OCI-LY1 (cell line): ENCODE measurements around the gene C16orf74.

Source experiments
- H2AFZ ChIP-seq: fragments of 200-600 bp; sonication (generic), shearing (Covaris generic); 2 replicates; pipeline ENCODE4 v1.6.0; 2014; ENCODE audit warnings: antibody characterized with exemption, mild to moderate bottlenecking, low read length
- H3F3A ChIP-seq: fragments of 200-600 bp; sonication (generic), shearing (Covaris generic); 2 replicates; pipeline ENCODE4 v1.6.0; 2014; ENCODE audit warnings: mild to moderate bottlenecking, antibody characterized with exemption, low read length, moderate library complexity; ENCODE audit not compliant: insufficient read depth
- H3K27ac ChIP-seq: fragments of 200-600 bp; sonication (generic); 2 replicates; pipeline ENCODE4 v1.5.1; 2014; ENCODE audit warnings: low read length, mixed run types, mild to moderate bottlenecking, low read depth; ENCODE audit not compliant: poor library complexity, severe bottlenecking
- H3K27me3 ChIP-seq: fragments of 200-600 bp; sonication (generic); 2 replicates; pipeline ENCODE4 v1.6.0; 2014; ENCODE audit warnings: antibody characterized with exemption, mild to moderate bottlenecking, low read length, moderate library complexity; ENCODE audit not compliant: insufficient read depth
- H3K36me3 ChIP-seq: fragments of 200-600 bp; sonication (generic); 2 replicates; pipeline ENCODE4 v1.6.1; 2014; ENCODE audit warnings: mild to moderate bottlenecking, antibody characterized with exemption, low read length, moderate library complexity, mixed read lengths; ENCODE audit not compliant: insufficient read depth
- H3K4me1 ChIP-seq: fragments of 200-600 bp; sonication (generic); 2 replicates; pipeline ENCODE4 v1.5.1; 2014; ENCODE audit warnings: mild to moderate bottlenecking, low read length, moderate library complexity; ENCODE audit not compliant: insufficient read depth, severe bottlenecking
- H3K4me2 ChIP-seq: fragments of 200-600 bp; sonication (generic), shearing (Covaris generic); 2 replicates; pipeline ENCODE4 v1.6.1; 2014; ENCODE audit warnings: low read length
- H3K4me3 ChIP-seq: fragments of 200-600 bp; sonication (generic); 2 replicates; pipeline ENCODE4 v1.5.1; 2014; ENCODE audit warnings: low read length, low read depth, mild to moderate bottlenecking, mixed read lengths; ENCODE audit not compliant: poor library complexity, severe bottlenecking
- H3K79me2 ChIP-seq: fragments of 200-600 bp; shearing (Covaris generic); 2 replicates; pipeline ENCODE4 v1.6.1; 2016; ENCODE audit warnings: mixed run types, low read length, mixed read lengths; ENCODE audit not compliant: insufficient read depth
- H3K9ac ChIP-seq: fragments of 200-600 bp; sonication (generic), shearing (Covaris generic); 2 replicates; pipeline ENCODE4 v1.6.1; 2014; ENCODE audit warnings: mild to moderate bottlenecking, low read length, mixed read lengths
- H3K9me2 ChIP-seq: fragments of 200-600 bp; sonication (generic), shearing (Covaris generic); 2 replicates; pipeline ENCODE4 v1.6.1; 2014; ENCODE audit warnings: low read depth, mild to moderate bottlenecking, low read length, mixed read lengths
- H3K9me3 ChIP-seq: fragments of 200-600 bp; shearing (Covaris generic); 2 replicates; pipeline ENCODE4 v1.6.1; 2014; ENCODE audit warnings: low read length, mixed read lengths
- H4K20me1 ChIP-seq: fragments of 200-600 bp; sonication (generic), shearing (Covaris generic); 2 replicates; pipeline ENCODE4 v1.6.0; 2016; ENCODE audit warnings: mild to moderate bottlenecking, low read length; ENCODE audit not compliant: insufficient read depth
- CTCF ChIP-seq: fragments of 200-600 bp; sonication (generic), shearing (Covaris generic); IDR thresholded peaks from 2 replicates; pipeline ENCODE4 v1.5.1; 2017; ENCODE audit warnings: mild to moderate bottlenecking, antibody characterized with exemption, low read length, moderate library complexity, mixed read lengths
- EZH2 ChIP-seq: fragments of 200-600 bp; sonication (generic), shearing (Covaris generic); IDR thresholded peaks from 2 replicates; pipeline ENCODE4 v1.8.0; 2017; ENCODE audit warnings: borderline replicate concordance, mixed run types, mild to moderate bottlenecking, antibody characterized with exemption, low read length, moderate library complexity, mixed read lengths

Gene C16orf74

GRCh38 chr16:85735946-85736345 lies 14.9 kb downstream of the C16orf74 start:
- Histone ChIP-seq H3K36me3 (no peaks in the 10 kb centered on the region), H3K79me2 (no peaks in the 10 kb centered on the region), H3K4me1 (peaks cover 38% of the 10 kb centered on the region), H3K27ac (peak overlapping the region; percentile 88), H3K27me3 (no peaks in the 10 kb centered on the region), H4K20me1 (no peaks in the 10 kb centered on the region), H3K4me3 (no peak overlapping the region), H3K9ac (peak overlapping the region; percentile 8; the same call in 1 of the 2 replicates), H3K4me2 (peak overlapping the region; percentile 44), H3F3A (peaks cover 9% of the 10 kb centered on the region), H3K9me3 (no peaks in the 10 kb centered on the region), H3K9me2 (no peaks in the 10 kb centered on the region), H2AFZ (no peak overlapping the region)
- no peak for TF ChIP-seq CTCF
- TF ChIP-seq EZH2, result no peak

- Histone ChIP-seq H3F3A (peaks cover 9% of the 10 kb centered on the region), H3K4me1 (peaks cover 38% of the 10 kb centered on the region), H3K27me3 (no peaks in the 10 kb centered on the region), H3K27ac (peak overlapping the region; percentile 88), H3K9me2 (no peaks in the 10 kb centered on the region), H3K9ac (no peak overlapping the region; the same call in 1 of the 2 replicates), H3K4me3 (peak overlapping the region; percentile 34), H3K79me2 (no peaks in the 10 kb centered on the region), H3K9me3 (no peaks in the 10 kb centered on the region), H3K4me2 (peak overlapping the region; percentile 44), H2AFZ (no peak overlapping the region), H4K20me1 (no peaks in the 10 kb centered on the region), H3K36me3 (no peaks in the 10 kb centered on the region)
- TF ChIP-seq EZH2, result no peak
- no peak for TF ChIP-seq CTCF
Observed at GRCh38 chr16:85735225-85735635, 15.7 kb downstream of the C16orf74 start.

- peaks cover 9% of the 10 kb centered on the region for H3F3A ChIP-seq
- peak overlapping the region; percentile 44 for H3K4me2 ChIP-seq
- no peaks in the 10 kb centered on the region for H4K20me1 ChIP-seq
- H3K4me3 ChIP-seq, result peak overlapping the region; percentile 34
- H3K79me2 ChIP-seq, result no peaks in the 10 kb centered on the region
- peak overlapping the region; percentile 88 for H3K27ac ChIP-seq
- TF ChIP-seq EZH2, result no peak
- no peak for TF ChIP-seq CTCF
- H3K9me2 ChIP-seq, result no peaks in the 10 kb centered on the region
- no peaks in the 10 kb centered on the region for H3K36me3 ChIP-seq
- H3K27me3 ChIP-seq, result no peaks in the 10 kb centered on the region
- H3K4me1 ChIP-seq, result peaks cover 38% of the 10 kb centered on the region
- peak overlapping the region; percentile 36 for H3K9ac ChIP-seq
- H3K9me3 ChIP-seq, result no peaks in the 10 kb centered on the region
- no peak overlapping the region for H2AFZ ChIP-seq
Observed at GRCh38 chr16:85734311-85735017, 16.4 kb downstream of the C16orf74 start.
